ENCODE results near the gene EYS. TPM values are rescaled to one million over a fixed set of nuclear protein-coding genes. Genes with fewer than 3 reads are reported as not detected.
A peak's percentile ranks its signal among the peaks of the same experiment; 100 is the strongest.

EYS gene
- total and polyA plus RNA-seq, 9 of the 15 experiments (the other 6 are each of a cell fraction or from before 2014, with no cell fraction given): 0.03 to 0.36 (median 0.10) TPM; not detected in 2

- no peak for TF ChIP-seq CHD7 (IDR thresholded peaks at IDR 0.05; ENCODE audit: low read depth, low read length)
- TF ChIP-seq RFX7 (CRISPR knock-in tag; IDR thresholded peaks at IDR 0.05): no peak
- no peak for TF ChIP-seq GTF2A2 (tag; IDR thresholded peaks at IDR 0.05)
- no peak for TF ChIP-seq STAT6 (CRISPR knock-in tag; IDR thresholded peaks at IDR 0.05)
- no peak for TF ChIP-seq TEAD1 (CRISPR knock-in tag; IDR thresholded peaks at IDR 0.05)
- no peak for TF ChIP-seq ZBTB11 (CRISPR knock-in tag; IDR thresholded peaks at IDR 0.05)
- no peak for TF ChIP-seq PML (IDR thresholded peaks at IDR 0.05; ENCODE audit: low read length)
- TF ChIP-seq TEAD4 (IDR thresholded peaks at IDR 0.05; ENCODE audit: low read length): peak; percentile 57
- TF ChIP-seq TEAD4 (CRISPR knock-in tag; IDR thresholded peaks at IDR 0.05; ENCODE audit: borderline replicate concordance): no peak
- TF ChIP-seq RBM22 (IDR thresholded peaks at IDR 0.05; ENCODE audit: low read depth, low read length, poor library complexity, severe bottlenecking): no peak
- TF ChIP-seq SIN3B (IDR thresholded peaks at IDR 0.05; ENCODE audit: low read depth): no peak
Measured at GRCh38 chr6:65461121-65461520, 245.9 kb downstream of the EYS start (continued).
